Pancreas (tissue), 10 donors: ENCODE results near the gene PTPRQ. TPM values are rescaled to one million over a fixed set of nuclear protein-coding genes. Genes with fewer than 3 reads are reported as not detected.

Experiments
- ATAC-seq, 4 donors: fragments of 200-7000 bp; cut with Tn5 transposase; one replicate each; pipeline versions ENCODE4 v1.8.0 to v1.9.1; 2020; ENCODE audit warnings: mild to moderate bottlenecking in 4 of 4, moderate library complexity in 4 of 4
- DNase-seq, 6 donors: peaks; one replicate each; pipeline ENCODE4 v3.0.0-alpha.2; 2020
- FAIRE-seq: peaks from 2 replicates; lab custom pipeline; 2012; peaks lifted over from hg19 to GRCh38; lab: Jason Lieb, UNC
- H3K27ac ChIP-seq, 4 donors: fragments of 200-600 bp; sonication (generic); 1 replicate in 3 of 4; 2 replicates in 1 of 4; pipeline versions ENCODE4 v1.5.0 to v1.8.0; 2020
- H3K27me3 ChIP-seq, 4 donors: fragments of 200-600 bp; one replicate each; pipeline ENCODE4 v1.8.0; 2021
- H3K36me3 ChIP-seq, 3 donors: fragments of 200-600 bp; sonication (generic) in 1 of 3; one replicate each; pipeline versions ENCODE4 v1.5.0 to v1.8.0; 2020 to 2021
- H3K4me1 ChIP-seq, 3 donors: fragments of 200-600 bp; one replicate each; pipeline ENCODE4 v1.8.0; 2021
- H3K4me3 ChIP-seq, 4 donors: fragments of 200-600 bp; sonication (generic) in 2 of 4; one replicate each; pipeline versions ENCODE4 v1.5.0 to v1.8.0; 2020 to 2021
- H3K9me3 ChIP-seq, 4 donors: fragments of 200-600 bp; one replicate each; pipeline ENCODE4 v1.8.0; 2021
- WGBS, 2 donors: extraction: QIAGEN DNeasy Blood & Tissue Kit; methylation state at CpG; one replicate each; pipeline ENCODE4 v1.1.7; 2013; 5-methylcytosine and 5-hydroxymethylcytosine counted together
- intact Hi-C, 3 donors: fragments of 100-400 bp; cut with DNase I; formaldehyde crosslinking; loops; one replicate each; pipeline versions ENCODE4 v1.11.1 to v1.14.2; 2022
- polyA plus RNA-seq, 2 donors: library from polyadenylated mRNA; stranded (reverse); fragments of 200-250 nt; gene quantifications; one replicate each; pipeline ENCODE4 v1.2.3, GENCODE V29; 2013
- total RNA-seq, 6 donors: library from RNA; stranded (reverse); fragmentation: NEBNext Ultra II Directional in 4 of 6; extraction: Animal tissue kit (Norgen Biotek cat#: 25700) in 4 of 6; gene quantifications; one replicate each; pipeline versions ENCODE4 v1.2.1 to v1.2.4, GENCODE V29; 2021 to 2023
- TF ChIP-seq, protein P1 (sequence below), 4 donors: fragments of 200-600 bp; sonication (generic) in 3 of 4; IDR thresholded peaks; one replicate each; pipeline versions ENCODE4 v1.5.0 to v1.8.0; 2021; ENCODE audit warnings: antibody characterized with exemption in 4 of 4
- donor health status: healthy with polysubstance abuse.
- donor health status: DM: no; HTN: no; CAD: no; lungs with moderate emphysema.
- donor health status: DM: no; HTN: no; CAD: no.
- donor health status: control.
- donor health status: control.
- donor health status: Bipolar disorder and iron deficiency.
- donor health status: DM: yes; HTN: yes; CAD: no.
- donor health status: DM: no; HTN: no; CAD: no.
- donor health status: DM: no; HTN: no; CAD: no.
- donor health status: DM: yes; HTN: yes; CAD: no.

PTPRQ gene
- total and polyA plus RNA-seq, 8 donors = 0.09 to 0.91 (median 0.43) TPM

DNA sequence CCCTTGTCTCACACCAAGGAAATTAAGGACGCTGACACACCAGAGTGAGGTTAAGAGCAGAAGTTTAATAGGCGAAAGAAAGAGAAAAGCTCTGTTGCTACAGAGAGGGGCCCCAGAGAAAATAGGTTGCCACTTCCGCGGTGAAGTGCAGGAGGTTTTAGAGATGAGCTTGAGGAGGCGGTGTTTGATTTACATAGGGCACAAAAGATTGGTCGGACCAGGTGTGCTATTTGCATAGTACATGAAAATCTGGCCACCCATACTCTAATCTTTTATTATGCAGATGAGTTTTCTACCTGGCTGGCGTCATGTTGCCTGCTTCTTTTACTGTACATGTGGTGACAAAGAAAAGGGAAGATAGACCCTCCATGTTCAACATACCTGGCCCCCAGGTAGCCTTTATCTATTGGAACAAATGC, 240.1 kb downstream of the PTPRQ start:
- Histone ChIP-seq H3K36me3 (no peaks in the 10 kb centered on the region), H3K4me3 (no peak overlapping the region), H3K9me3 (no peaks in the 10 kb centered on the region), H3K27me3 (no peaks in the 10 kb centered on the region), H3K27ac (no peak overlapping the region), H3K4me1 (no peaks in the 10 kb centered on the region)
- FAIRE-seq = no peak
- 35 to 41% methylated on average over 7 of the region's 7 CpGs for WGBS, 2 donors
- intact Hi-C loops = no loop called here
- no peak for DNase-seq
- TF ChIP-seq, protein P1, sequence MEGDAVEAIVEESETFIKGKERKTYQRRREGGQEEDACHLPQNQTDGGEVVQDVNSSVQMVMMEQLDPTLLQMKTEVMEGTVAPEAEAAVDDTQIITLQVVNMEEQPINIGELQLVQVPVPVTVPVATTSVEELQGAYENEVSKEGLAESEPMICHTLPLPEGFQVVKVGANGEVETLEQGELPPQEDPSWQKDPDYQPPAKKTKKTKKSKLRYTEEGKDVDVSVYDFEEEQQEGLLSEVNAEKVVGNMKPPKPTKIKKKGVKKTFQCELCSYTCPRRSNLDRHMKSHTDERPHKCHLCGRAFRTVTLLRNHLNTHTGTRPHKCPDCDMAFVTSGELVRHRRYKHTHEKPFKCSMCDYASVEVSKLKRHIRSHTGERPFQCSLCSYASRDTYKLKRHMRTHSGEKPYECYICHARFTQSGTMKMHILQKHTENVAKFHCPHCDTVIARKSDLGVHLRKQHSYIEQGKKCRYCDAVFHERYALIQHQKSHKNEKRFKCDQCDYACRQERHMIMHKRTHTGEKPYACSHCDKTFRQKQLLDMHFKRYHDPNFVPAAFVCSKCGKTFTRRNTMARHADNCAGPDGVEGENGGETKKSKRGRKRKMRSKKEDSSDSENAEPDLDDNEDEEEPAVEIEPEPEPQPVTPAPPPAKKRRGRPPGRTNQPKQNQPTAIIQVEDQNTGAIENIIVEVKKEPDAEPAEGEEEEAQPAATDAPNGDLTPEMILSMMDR (IDR thresholded peaks at IDR 0.05) = no peak
- no peak for ATAC-seq

- Histone ChIP-seq H3K4me3 (no peak overlapping the region), H3K27ac (no peak overlapping the region), H3K9me3 (no peaks in the 10 kb centered on the region), H3K4me1 (no peaks in the 10 kb centered on the region), H3K27me3 (no peaks in the 10 kb centered on the region), H3K36me3 (no peaks in the 10 kb centered on the region)
- DNase-seq (no peak), ATAC-seq (no peak), FAIRE-seq (no peak)
- TF ChIP-seq, protein P1 (IDR thresholded peaks at IDR 0.05) = no peak
- intact Hi-C loops = no loop called here
- 59 to 80% methylated on average over 1 of the region's 1 CpG for WGBS, 2 donors
Observed at GRCh38 chr12:80690090-80690489, 246.1 kb downstream of the PTPRQ start.

DNA sequence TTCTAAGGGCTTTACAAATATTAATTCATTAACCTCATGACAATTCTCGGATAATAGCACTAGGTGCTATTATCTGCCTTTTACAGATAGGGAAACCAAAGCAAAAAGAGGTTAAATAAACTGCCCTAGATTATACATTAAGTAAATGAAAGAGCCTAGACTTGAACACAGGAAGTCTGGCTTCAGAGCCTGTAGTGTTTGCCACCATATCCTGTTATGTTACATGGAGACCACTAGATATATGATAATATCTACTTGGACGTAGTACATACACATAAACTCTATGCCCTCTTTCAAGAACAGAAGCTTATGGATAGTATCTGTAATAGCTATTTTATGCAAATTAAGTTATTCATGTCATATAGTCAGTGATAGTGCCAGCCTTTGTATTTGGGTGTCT, 246.5 kb downstream of the PTPRQ start:
- H3K4me3 ChIP-seq = no peak overlapping the region
- WGBS, 2 donors = 48 to 52% methylated on average over 2 of the region's 2 CpGs
- no peaks in the 10 kb centered on the region for H3K27me3 ChIP-seq
- no peak overlapping the region for H3K27ac ChIP-seq
- intact Hi-C loops = no loop called here
- H3K4me1 ChIP-seq = no peaks in the 10 kb centered on the region
- ATAC-seq = no peak
- no peaks in the 10 kb centered on the region for H3K9me3 ChIP-seq
- TF ChIP-seq, protein P1 (IDR thresholded peaks at IDR 0.05) = no peak
- no peak for FAIRE-seq
- DNase-seq = no peak
- H3K36me3 ChIP-seq = no peaks in the 10 kb centered on the region

DNA sequence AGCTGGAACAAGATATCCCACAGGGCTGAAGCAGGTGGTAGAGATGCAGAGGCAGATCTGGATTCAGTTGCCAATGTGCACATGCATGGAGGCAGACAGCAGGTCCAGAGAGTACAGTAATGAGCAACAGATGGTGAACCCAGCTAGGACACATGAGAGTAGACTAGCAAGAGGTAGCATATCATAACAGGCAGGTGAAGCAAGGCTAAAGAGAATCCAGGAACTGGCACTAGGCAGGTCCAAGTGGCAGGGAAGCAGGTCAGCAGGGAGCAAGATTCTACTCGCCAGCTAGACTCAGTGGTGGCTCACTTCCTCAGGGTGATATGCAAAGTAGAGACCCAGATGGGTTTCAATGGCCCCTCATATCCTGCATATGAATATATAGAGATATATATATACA, 248.1 kb downstream of the PTPRQ start:
- H3K27ac ChIP-seq = no peak overlapping the region
- H3K4me3 ChIP-seq = no peak overlapping the region
- no peaks in the 10 kb centered on the region for H3K27me3 ChIP-seq
- 73 to 86% methylated on average over 1 of the region's 1 CpG for WGBS, 2 donors
- no peaks in the 10 kb centered on the region for H3K4me1 ChIP-seq
- no peak for ATAC-seq
- TF ChIP-seq, protein P1 (IDR thresholded peaks at IDR 0.05) = no peak
- no peaks in the 10 kb centered on the region for H3K9me3 ChIP-seq
- DNase-seq = no peak
- FAIRE-seq = no peak
- no peaks in the 10 kb centered on the region for H3K36me3 ChIP-seq
- intact Hi-C loops = no loop called here

GRCh38 chr12:80697270-80697887, 253.3 kb downstream of the PTPRQ start:
- no peaks in the 10 kb centered on the region for H3K36me3 ChIP-seq
- FAIRE-seq (no peak), DNase-seq (no peak), ATAC-seq (no peak)
- H3K27ac ChIP-seq = no peak overlapping the region
- intact Hi-C loops = no loop called here
- H3K9me3 ChIP-seq = no peaks in the 10 kb centered on the region
- H3K4me1 ChIP-seq = no peaks in the 10 kb centered on the region
- TF ChIP-seq, protein P1 (IDR thresholded peaks at IDR 0.05) = no peak
- no peak overlapping the region for H3K4me3 ChIP-seq
- no peaks in the 10 kb centered on the region for H3K27me3 ChIP-seq
- 46 to 48% methylated on average over 2 of the region's 2 CpGs for WGBS, 2 donors
